HL-60 (cell line): ENCODE data around the gene EML6.

Experiments used
- DNase-seq, 2 experiments: peaks; one replicate each; pipeline ENCODE4 v3.0.0-alpha.2; 2010 to 2020; ENCODE audit warnings: low read depth in 1 of 2, low spot score in 1 of 2
- H3K27ac ChIP-seq: fragments of 250-450 bp; sonication (Bioruptor Pico); replicated peaks from 2 replicates; pipeline ENCODE4 v1.5.1; 2020; ENCODE audit warnings: mild to moderate bottlenecking, moderate library complexity
- H3K27me3 ChIP-seq: fragments of 250-450 bp; sonication (Bioruptor Pico); 2 replicates; pipeline ENCODE4 v1.5.1; 2021; ENCODE audit warnings: mild to moderate bottlenecking, moderate library complexity; ENCODE audit not compliant: insufficient read depth, poor library complexity, severe bottlenecking
- H3K4me3 ChIP-seq: replicated peaks from 2 replicates; pipeline ENCODE4 v1.5.1; 2011; ENCODE audit warnings: mild to moderate bottlenecking, control low read depth, low read length; ENCODE audit not compliant: insufficient read depth
- CTCF ChIP-seq: IDR thresholded peaks from one replicate; pipeline ENCODE4 v1.5.1; 2011; ENCODE audit warnings: low read length, control low read depth, inconsistent platforms; ENCODE audit not compliant: insufficient read depth
- GABPA ChIP-seq: IDR thresholded peaks from 2 replicates; pipeline ENCODE4 v1.6.1; 2012; ENCODE audit warnings: low read depth
- POLR2AphosphoS5 ChIP-seq: IDR thresholded peaks from 2 replicates; pipeline ENCODE4 v1.6.1; 2012; ENCODE audit warnings: low read depth
- REST ChIP-seq: IDR thresholded peaks from 2 replicates; pipeline ENCODE4 v1.6.1; 2012; ENCODE audit warnings: low read depth; ENCODE audit not compliant: insufficient replicate concordance
- SPI1 ChIP-seq: IDR thresholded peaks from 2 replicates; pipeline ENCODE4 v1.6.1; 2012; ENCODE audit warnings: low read depth, mild to moderate bottlenecking, borderline replicate concordance

Gene EML6

DNA sequence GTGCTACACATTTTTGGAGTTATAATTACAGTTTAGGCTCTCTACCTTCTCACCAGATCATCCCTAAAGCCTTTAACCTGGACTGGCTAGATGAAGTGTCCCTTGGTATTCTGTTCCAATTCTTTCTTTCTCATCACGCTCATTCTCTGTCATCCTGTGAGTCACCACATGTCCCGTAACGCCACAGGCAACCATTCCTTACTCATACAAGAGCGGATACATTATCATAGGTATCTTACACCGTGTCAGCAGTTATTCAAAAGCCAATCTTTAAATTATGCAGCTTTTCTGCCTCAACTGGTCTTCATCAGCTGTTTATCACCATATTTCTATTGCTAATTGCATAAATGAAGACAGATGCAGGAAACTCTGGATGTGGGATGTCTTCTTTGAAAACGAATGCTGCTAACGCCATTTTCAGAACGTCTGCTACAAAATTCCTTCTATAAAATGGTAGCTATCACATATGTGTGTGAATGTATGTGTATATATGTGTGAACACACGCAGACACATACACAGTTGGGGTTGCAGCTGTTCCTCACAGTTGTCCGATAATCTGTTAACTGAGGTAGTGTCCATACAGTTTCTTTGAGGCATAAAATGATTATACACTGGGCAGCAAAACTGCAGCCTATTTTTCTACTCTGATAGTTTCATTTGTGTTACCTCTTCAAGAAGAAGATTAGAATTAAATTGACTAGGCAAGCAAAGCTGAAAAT, 47.9 kb downstream of the EML6 start:
- Histone ChIP-seq H3K27me3 (no peaks in the 10 kb centered on the region), H3K27ac (no peak overlapping the region), H3K4me3 (no peak overlapping the region)
- TF ChIP-seq POLR2AphosphoS5, result no peak
- TF ChIP-seq CTCF, result no peak
- no peak for TF ChIP-seq GABPA
- no peak for TF ChIP-seq SPI1
- no peak for TF ChIP-seq REST
- DNase-seq, result no peak

GRCh38 chr2:54772110-54772509, 48.6 kb downstream of the EML6 start:
- Histone ChIP-seq H3K27me3 (no peaks in the 10 kb centered on the region), H3K27ac (no peak overlapping the region), H3K4me3 (no peak overlapping the region)
- no peak for TF ChIP-seq CTCF
- TF ChIP-seq REST, result no peak
- no peak for TF ChIP-seq GABPA
- no peak for TF ChIP-seq SPI1
- no peak for TF ChIP-seq POLR2AphosphoS5
- no peak for DNase-seq

- H3K4me3 ChIP-seq, result no peak overlapping the region
- no peak for DNase-seq
- H3K27me3 ChIP-seq, result no peaks in the 10 kb centered on the region
- TF ChIP-seq SPI1 (no peak), POLR2AphosphoS5 (no peak), CTCF (no peak), GABPA (no peak), REST (no peak)
- no peak overlapping the region for H3K27ac ChIP-seq
Measured at GRCh38 chr2:54772531-54772930, 49.1 kb downstream of the EML6 start.
